Esophagus squamous epithelium (tissue), 4 donors: ENCODE measurements around the gene LTBP3.
A peak's percentile ranks its signal among the peaks of the same experiment; 100 is the strongest.

Experiments used
- POLR2A ChIP-seq, 4 donors: fragments of 450-650 bp; IDR thresholded peaks; one replicate each; pipeline ENCODE4 v1.6.1; 2017; ENCODE audit warnings: antibody characterized with exemption in 4 of 4, mild to moderate bottlenecking in 4 of 4, moderate library complexity in 3 of 4
- TF ChIP-seq, protein P1 (sequence below), 6 experiments: fragments of 450-650 bp in 4 of 6; fragments of 200-600 bp in 2 of 6; sonication (generic) in 2 of 6; IDR thresholded peaks; one replicate each; pipeline ENCODE4 v1.5.1; 2016 to 2019; ENCODE audit warnings: antibody characterized with exemption in 6 of 6, mild to moderate bottlenecking in 4 of 6, moderate library complexity in 4 of 6

DNA sequence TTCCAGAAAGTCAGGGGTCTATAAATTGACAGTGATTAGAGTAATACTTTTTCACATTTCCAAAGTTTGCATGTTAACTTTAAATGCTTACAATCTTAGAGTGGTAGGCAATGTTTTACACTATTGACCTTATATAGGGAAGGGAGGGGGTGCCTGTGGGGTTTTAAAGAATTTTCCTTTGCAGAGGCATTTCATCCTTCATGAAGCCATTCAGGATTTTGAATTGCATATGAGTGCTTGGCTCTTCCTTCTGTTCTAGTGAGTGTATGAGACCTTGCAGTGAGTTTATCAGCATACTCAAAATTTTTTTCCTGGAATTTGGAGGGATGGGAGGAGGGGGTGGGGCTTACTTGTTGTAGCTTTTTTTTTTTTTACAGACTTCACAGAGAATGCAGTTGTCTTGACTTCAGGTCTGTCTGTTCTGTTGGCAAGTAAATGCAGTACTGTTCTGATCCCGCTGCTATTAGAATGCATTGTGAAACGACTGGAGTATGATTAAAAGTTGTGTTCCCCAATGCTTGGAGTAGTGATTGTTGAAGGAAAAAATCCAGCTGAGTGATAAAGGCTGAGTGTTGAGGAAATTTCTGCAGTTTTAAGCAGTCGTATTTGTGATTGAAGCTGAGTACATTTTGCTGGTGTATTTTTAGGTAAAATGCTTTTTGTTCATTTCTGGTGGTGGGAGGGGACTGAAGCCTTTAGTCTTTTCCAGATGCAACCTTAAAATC lies 54.0 kb downstream of the LTBP3 start:
- TF ChIP-seq, protein P1, sequence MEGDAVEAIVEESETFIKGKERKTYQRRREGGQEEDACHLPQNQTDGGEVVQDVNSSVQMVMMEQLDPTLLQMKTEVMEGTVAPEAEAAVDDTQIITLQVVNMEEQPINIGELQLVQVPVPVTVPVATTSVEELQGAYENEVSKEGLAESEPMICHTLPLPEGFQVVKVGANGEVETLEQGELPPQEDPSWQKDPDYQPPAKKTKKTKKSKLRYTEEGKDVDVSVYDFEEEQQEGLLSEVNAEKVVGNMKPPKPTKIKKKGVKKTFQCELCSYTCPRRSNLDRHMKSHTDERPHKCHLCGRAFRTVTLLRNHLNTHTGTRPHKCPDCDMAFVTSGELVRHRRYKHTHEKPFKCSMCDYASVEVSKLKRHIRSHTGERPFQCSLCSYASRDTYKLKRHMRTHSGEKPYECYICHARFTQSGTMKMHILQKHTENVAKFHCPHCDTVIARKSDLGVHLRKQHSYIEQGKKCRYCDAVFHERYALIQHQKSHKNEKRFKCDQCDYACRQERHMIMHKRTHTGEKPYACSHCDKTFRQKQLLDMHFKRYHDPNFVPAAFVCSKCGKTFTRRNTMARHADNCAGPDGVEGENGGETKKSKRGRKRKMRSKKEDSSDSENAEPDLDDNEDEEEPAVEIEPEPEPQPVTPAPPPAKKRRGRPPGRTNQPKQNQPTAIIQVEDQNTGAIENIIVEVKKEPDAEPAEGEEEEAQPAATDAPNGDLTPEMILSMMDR (IDR thresholded peaks at IDR 0.05), result no peak
- peak in 2 of 4 donors; percentile 13 to 62 for TF ChIP-seq POLR2A (IDR thresholded peaks at IDR 0.05)
